NCI-H2029 (cell line): Measurements from ENCODE around the gene ARHGAP6.

Experiments
- DNase-seq: peaks from one replicate; lab custom pipeline; 2025; lab: John Stamatoyannopoulos, UW

Gene ARHGAP6

GRCh38 chrX:11108253-11108941 lies 557.3 kb downstream of the ARHGAP6 start:
- no peak for DNase-seq

- DNase-seq = no peak
Observed at GRCh38 chrX:11105080-11105479, 560.6 kb downstream of the ARHGAP6 start.

GRCh38 chrX:11103751-11104150 lies 562.0 kb downstream of the ARHGAP6 start:
- DNase-seq = no peak

- DNase-seq = no peak
Observed at GRCh38 chrX:11103006-11103405, 562.7 kb downstream of the ARHGAP6 start.

GRCh38 chrX:11100281-11101035 lies 565.3 kb downstream of the ARHGAP6 start:
- no peak for DNase-seq

- DNase-seq = no peak
Observed at GRCh38 chrX:11099465-11099864, 566.3 kb downstream of the ARHGAP6 start.

GRCh38 chrX:11097933-11098332 lies 567.8 kb downstream of the ARHGAP6 start:
- peak; percentile 53 for DNase-seq

GRCh38 chrX:11089802-11090201 lies 575.9 kb downstream of the ARHGAP6 start:
- DNase-seq = no peak
